Fibroblast of skin of back (primary cell): Measurements from ENCODE around the gene CSNK1G1.
"Not testable (repeated sequence)": the region's sequence is repeated elsewhere in the genome, so short reads cannot be mapped to it uniquely, and the experiment has no call there.

Experiments used
- DNase-seq: peaks from one replicate; pipeline ENCODE4 v3.0.0-alpha.2; 2013

The CSNK1G1 gene

GRCh38 chr15:64286473-64286872, 69.5 kb downstream of the CSNK1G1 start:
- no peak for DNase-seq

DNA sequence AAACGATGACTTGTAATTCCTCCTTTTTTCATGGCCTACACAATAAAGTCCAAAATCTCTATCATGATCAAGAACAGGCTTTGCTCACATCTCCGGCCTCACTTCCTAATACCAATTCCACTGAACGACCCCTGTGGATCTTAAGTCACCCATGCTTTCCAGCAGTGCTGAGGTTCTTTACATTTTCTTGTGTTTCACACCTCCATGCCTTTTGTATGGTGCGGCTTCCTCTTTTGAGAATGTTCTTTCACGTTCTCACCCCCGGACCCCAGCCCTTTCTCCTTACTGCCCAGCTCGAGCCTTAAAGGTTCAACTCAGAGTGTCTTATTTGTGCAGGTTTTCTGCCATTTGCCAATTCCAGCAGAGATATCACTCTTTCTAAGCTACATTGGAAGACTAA, 70.1 kb downstream of the CSNK1G1 start:
- no peak for DNase-seq

DNA sequence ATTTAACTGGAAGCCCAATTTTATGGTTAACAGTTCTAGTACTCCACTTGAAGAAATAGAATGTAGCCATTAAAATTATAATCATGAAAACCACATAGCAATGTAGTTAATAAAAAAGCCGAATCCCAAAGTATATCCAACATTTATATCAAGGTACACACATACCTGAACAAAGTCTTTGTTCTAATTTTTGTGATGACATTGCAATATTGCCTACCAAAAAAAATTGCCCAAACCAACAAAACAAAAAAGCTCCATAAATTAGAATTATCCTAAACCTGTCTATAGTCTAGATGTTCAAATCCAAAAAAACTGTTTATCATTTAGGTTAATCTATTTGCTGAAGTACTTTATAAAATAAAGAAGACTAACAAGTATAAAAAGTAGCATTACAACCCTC, 70.8 kb downstream of the CSNK1G1 start:
- DNase-seq = no peak

DNA sequence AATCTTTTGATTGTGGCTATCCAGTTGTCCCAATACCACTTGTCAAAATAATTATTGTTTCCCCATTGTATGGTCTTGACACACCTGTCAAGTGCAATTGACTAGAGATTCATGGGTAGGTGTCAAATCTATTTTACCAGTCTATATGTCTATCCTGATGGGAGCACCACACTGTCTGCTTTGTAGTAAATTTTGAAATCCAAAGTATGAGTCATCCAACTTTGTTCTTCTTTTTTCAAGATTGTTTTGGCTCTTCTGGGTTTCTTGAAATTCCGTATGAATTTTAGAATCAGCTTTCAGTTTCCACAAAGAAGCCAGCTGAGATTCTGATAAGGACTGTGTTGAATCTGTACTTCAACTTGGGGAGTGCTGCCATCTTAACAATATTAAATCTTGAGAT, 71.9 kb downstream of the CSNK1G1 start:
- DNase-seq = peak; percentile 38

- DNase-seq = peak; percentile 15
Measured at GRCh38 chr15:64282701-64283100, 73.3 kb downstream of the CSNK1G1 start.

DNA sequence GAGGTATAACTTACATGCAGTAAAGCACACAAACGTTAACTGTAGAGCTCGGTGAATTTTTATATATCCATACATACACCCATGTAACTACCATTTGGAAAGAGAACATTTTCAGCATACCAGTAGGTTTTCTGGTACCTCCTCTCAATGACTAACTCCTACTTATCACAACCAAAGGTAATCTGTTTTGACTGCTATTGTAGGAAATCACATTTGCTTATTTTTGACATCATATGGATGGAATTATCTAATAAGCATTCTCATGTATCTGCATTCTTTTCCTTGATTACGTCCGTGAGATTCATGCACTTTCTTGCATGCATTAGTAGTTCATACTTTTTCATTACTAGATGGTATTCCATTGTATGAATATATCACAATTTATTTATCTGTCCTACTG, 76.8 kb downstream of the CSNK1G1 start:
- no peak for DNase-seq

DNA sequence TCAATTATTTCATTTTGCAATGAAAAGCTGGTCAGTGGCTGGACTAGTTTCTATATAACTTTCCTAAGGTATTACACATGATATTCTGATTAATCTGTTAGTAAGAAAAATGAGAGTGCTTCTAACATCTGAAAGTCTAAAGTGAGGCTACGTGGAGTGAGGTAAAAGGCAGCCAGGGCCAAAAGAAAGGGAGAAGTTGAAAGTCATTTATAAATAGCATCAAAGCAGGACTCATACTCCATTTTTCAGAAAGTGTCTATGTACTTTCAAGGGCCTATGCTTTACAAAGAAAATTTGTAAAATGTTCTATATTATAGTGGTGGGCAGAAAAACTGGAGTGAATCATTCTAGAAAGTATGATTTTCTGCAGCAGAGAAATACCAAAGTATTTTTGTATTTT, 80.0 kb downstream of the CSNK1G1 start:
- DNase-seq = no peak

GRCh38 chr15:64274341-64274950, 81.5 kb downstream of the CSNK1G1 start:
- no peak for DNase-seq

- no peak for DNase-seq
Measured at GRCh38 chr15:64267331-64267973, 88.5 kb downstream of the CSNK1G1 start.

DNA sequence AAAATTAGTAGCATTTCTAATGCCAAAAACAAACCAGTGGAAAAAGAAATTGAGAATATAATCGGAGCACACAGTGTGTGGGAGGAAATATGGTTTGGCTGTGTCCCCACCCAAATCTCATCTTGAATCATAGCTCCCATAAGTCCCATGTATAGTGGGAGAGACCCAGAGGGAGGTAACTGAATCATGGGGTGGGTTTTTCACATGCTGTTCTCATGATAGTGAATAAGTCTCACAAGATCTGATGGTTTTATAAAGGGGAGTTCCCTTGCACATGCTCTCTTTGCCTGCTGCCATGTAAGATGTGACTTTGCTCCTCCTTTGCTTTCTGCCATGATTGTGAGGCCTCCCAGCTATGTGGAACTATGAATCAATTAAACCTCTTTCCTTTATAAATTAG, 90.8 kb downstream of the CSNK1G1 start:
- not testable (repeated sequence) for DNase-seq

DNA sequence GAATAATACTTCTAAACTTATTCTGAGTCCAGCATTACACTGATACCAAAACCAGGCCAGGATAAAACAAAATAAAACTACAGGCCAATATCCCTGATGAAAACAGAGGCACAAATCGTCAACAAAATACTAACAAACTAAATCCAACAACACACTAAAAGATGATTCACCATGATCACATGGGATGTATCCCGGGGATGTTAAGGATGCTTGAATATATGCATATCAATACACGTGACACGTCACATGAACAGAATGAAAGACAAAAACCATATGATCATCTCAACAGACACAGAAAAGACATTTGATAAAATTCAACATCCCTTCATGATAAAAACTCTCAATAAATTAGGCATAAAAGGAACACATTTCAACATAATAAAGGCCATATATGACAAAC, 91.5 kb downstream of the CSNK1G1 start:
- DNase-seq = no peak

DNA sequence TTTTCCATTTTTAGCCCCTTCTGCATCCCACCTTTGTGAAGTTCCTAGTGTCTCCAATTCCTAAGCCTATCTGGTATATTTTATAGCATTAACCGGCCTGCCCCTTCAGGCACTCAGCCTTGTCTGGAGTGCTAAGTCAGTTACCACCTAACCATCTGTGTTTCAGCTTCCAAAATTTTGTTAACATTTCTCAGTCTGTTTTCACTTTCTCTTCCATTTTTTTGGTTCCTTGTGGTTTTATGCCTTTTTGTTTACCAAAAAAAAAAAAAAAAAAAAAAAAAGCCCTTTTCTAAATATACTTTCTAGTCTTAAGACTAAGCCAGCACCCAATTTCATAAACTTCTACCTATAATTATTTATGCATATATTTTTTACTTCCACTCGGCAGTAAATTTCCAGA, 92.4 kb downstream of the CSNK1G1 start:
- DNase-seq = no peak

GRCh38 chr15:64256051-64256450, 99.9 kb downstream of the CSNK1G1 start:
- no peak for DNase-seq

DNA sequence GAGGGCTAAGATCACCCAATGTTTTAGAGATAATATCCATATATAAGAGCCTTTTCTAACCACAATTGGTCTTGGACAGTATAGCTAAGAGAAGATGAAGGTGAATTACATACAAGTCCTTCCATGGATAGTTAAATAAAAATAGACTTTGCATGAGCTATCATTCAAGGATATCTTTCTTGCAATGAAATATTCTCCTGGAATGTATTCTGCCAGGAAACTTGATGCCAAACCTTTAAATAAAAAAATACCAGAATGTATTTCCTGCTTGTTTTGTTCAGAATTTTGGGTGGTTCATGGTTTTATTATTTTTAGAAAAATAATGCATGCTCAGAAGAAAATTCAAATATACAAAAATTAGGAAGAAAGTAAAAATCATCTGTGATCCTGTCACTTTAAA, 104.3 kb downstream of the CSNK1G1 start:
- DNase-seq = peak; percentile 23

- no peak for DNase-seq
Measured at GRCh38 chr15:64251121-64251520, 104.9 kb downstream of the CSNK1G1 start.

GRCh38 chr15:64249883-64250575, 105.9 kb downstream of the CSNK1G1 start:
- DNase-seq = peak; percentile 43

GRCh38 chr15:64249406-64249805, 106.6 kb downstream of the CSNK1G1 start:
- DNase-seq = no peak

GRCh38 chr15:64247906-64248541, 107.9 kb downstream of the CSNK1G1 start:
- peak; percentile 82 for DNase-seq

- DNase-seq = no peak
Measured at GRCh38 chr15:64247535-64247905, 108.5 kb downstream of the CSNK1G1 start.

GRCh38 chr15:64246364-64247189, 109.4 kb downstream of the CSNK1G1 start:
- DNase-seq = peak; percentile 86

GRCh38 chr15:64245405-64245804, 110.6 kb downstream of the CSNK1G1 start:
- DNase-seq = no peak

DNA sequence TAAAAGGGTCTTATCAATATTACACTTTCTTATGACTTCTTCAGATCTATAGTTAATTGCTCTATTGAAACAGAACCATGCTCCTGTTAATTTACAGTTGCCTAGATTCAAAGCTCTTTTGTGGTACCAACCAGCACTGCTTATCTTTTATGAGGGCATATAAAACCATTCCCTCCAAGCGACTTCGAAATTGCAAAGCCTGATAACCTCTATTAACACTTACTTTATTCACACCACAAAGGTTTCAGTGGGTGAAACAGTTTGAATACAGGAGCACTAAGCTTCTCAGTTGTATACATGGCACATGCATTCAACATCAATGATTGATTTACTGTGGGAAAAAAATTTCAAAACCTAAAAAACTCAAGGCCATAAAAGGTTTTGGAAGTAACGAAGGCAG, 118.3 kb downstream of the CSNK1G1 start:
- DNase-seq = no peak
